HepG2 (cell line): Measurements from ENCODE around the gene SLC34A3. TPM values are rescaled to one million over a fixed set of nuclear protein-coding genes. Genes with fewer than 3 reads are reported as not detected.

Experiments
- HOXD1 ChIP-seq: sonication (generic); formaldehyde crosslinking; IDR thresholded peaks from 2 replicates; pipeline ENCODE4 v1.5.0; 2020; ENCODE audit warnings: missing genetic modification reagents
- IKZF1 ChIP-seq: fragments of 450-650 bp; IDR thresholded peaks from 2 replicates; pipeline ENCODE4 v1.7.1; 2016
- MAFK ChIP-seq, 2 experiments: IDR thresholded peaks in 1 of 2; conservative IDR thresholded peaks in 1 of 2; 2 replicates each; pipeline ENCODE4 v1.6.1; 2011; ENCODE audit warnings: improper control_type of control experiment in 2 of 2, low read length in 2 of 2
- NR2F6 ChIP-seq, 2 experiments: IDR thresholded peaks; 2 replicates each; pipeline ENCODE4 v1.6.1; 2016; ENCODE audit warnings: antibody characterized with exemption in 1 of 2, mild to moderate bottlenecking in 1 of 2
- POGZ ChIP-seq: sonication (generic); formaldehyde crosslinking; IDR thresholded peaks from 2 replicates; pipeline ENCODE4 v1.4.0; 2020; ENCODE audit warnings: mild to moderate bottlenecking, missing genetic modification reagents
- SNAPC2 ChIP-seq: sonication (generic); formaldehyde crosslinking; IDR thresholded peaks from 2 replicates; pipeline ENCODE4 v1.8.1; 2022; ENCODE audit warnings: mild to moderate bottlenecking, missing genetic modification reagents
- SP140L ChIP-seq: sonication (generic); formaldehyde crosslinking; IDR thresholded peaks from 2 replicates; pipeline ENCODE4 v1.4.0; 2020; ENCODE audit warnings: missing genetic modification reagents, borderline replicate concordance
- ZMYM3 ChIP-seq: sonication (generic); formaldehyde crosslinking; IDR thresholded peaks from 2 replicates; pipeline ENCODE4 v1.5.1; 2020; ENCODE audit warnings: mild to moderate bottlenecking, missing genetic modification reagents
- ZNF121 ChIP-seq: sonication (generic); formaldehyde crosslinking; IDR thresholded peaks from 2 replicates; pipeline ENCODE4 v1.5.0; 2020; ENCODE audit warnings: mild to moderate bottlenecking, missing genetic modification reagents
- ZNF562 ChIP-seq: sonication (generic); formaldehyde crosslinking; IDR thresholded peaks from 2 replicates; pipeline ENCODE4 v1.8.0; 2022; ENCODE audit warnings: missing genetic modification reagents, borderline replicate concordance
- polyA plus RNA-seq, 8 experiments: library from polyadenylated mRNA; depleted of rRNA in 3 of 8; stranded (reverse) in 7 of 8; unstranded in 1 of 8; fragments of >200 nt; fragmentation: Illumina TruSeq in 4 of 8; extraction: Trizol in 4 of 8; gene quantifications; 2 replicates each; pipeline versions ENCODE4 v1.2.1 to v1.2.3, GENCODE V29; 2011 to 2016; ENCODE audit warnings: low read depth in 4 of 8, missing spikeins in 1 of 8, mixed read lengths in 1 of 8; ENCODE audit not compliant: insufficient read depth in 1 of 8
- total RNA-seq, 5 experiments: library from RNA; depleted of rRNA; stranded (reverse); fragments of >200 nt; fragmentation: Illumina TruSeq; extraction: Trizol; gene quantifications; 2 replicates each; pipeline ENCODE4 v1.2.3, GENCODE V29; 2016; ENCODE audit warnings: low read depth in 1 of 5
- TF ChIP-seq, protein P1 (sequence below): sonication (generic); formaldehyde crosslinking; IDR thresholded peaks from 2 replicates; pipeline ENCODE4 v1.5.1; 2020; ENCODE audit warnings: mild to moderate bottlenecking, missing genetic modification reagents
- TF ChIP-seq, protein P2 (sequence below): sonication (generic); formaldehyde crosslinking; IDR thresholded peaks from 2 replicates; pipeline ENCODE4 v1.4.0; 2020; ENCODE audit warnings: mild to moderate bottlenecking, missing genetic modification reagents
- TF ChIP-seq, protein P3 (sequence below): sonication (generic); formaldehyde crosslinking; IDR thresholded peaks from 2 replicates; pipeline ENCODE4 v1.5.0; 2020; ENCODE audit warnings: mild to moderate bottlenecking, missing genetic modification reagents, borderline replicate concordance
- TF ChIP-seq, protein P4 (sequence below): sonication (generic); formaldehyde crosslinking; IDR thresholded peaks from 2 replicates; pipeline ENCODE4 v1.5.0; 2020; ENCODE audit warnings: missing genetic modification reagents
- TF ChIP-seq, protein P5 (sequence below): sonication (generic); formaldehyde crosslinking; IDR thresholded peaks from 2 replicates; pipeline ENCODE4 v1.4.0; 2020; ENCODE audit warnings: missing genetic modification reagents
- TF ChIP-seq, protein P6 (sequence below): IDR thresholded peaks from 2 replicates; pipeline ENCODE4 v1.6.1; 2012; ENCODE audit warnings: low read depth, low read length, improper control_type of control experiment

Gene SLC34A3
- total and polyA plus RNA-seq, 2 of the 13 experiments (the other 11 are each of a cell fraction or from before 2014, with no cell fraction given) = 0.07 to 1.0 TPM

DNA sequence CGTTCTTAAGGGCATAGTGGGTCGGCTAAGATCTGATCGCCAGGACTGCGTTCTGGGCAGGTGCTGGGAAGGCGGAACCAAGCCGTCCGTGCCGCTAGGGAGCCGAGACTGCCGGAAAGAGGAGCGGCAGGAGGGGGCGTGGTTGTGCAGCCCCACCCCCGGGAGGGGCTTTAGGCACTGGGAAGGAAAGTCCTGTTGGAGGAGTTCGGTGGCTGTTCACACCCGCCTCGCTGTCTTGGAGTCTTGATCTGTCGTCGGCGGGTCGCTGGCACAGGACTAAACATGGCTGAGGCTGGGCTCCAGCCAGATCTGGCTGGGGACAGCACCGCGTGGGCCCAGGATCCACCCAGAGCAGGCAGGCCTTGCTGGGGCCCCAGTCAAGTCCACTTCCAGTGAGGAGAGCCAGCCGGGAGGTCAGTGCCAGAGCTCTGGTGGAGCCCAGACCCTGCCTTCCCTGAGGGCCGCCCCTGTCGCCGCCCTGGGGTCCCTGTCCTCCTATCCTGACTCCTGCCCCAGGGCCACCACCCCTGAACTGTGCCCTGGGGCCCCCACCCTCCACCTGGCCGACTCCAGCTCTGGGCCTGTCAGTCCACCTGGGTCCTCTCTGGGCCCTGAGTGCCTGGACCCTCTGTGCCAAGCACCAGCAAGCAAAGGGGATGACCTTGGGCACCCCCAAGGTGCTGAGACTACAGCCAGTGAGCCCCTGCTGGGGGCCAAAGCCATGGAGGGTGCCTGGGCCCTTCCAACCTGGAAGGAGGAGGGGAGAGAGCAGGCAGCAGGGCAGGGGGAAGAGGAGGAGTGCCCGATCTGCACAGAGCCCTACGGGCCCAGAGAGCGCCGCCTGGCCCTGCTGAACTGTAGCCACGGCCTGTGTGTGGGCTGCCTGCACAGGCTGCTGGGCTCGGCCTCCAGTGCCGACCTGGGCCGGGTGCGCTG is 13.2 kb upstream of the SLC34A3 start (continued):
- TF ChIP-seq IKZF1 (no peak), ZNF562 (CRISPR knock-in tag) (no peak), SP140L (CRISPR knock-in tag) (no peak), POGZ (no peak), ZNF121 (CRISPR knock-in tag) (no peak), SNAPC2 (no peak), HOXD1 (CRISPR knock-in tag) (no peak; the same call in 1 of the 2 replicates), NR2F6 (IDR thresholded peaks at IDR 0.05) (0 out of 2 replicates have a peak, but pooled peaks have one; percentile 22), NR2F6 (CRISPR knock-in tag; IDR thresholded peaks at IDR 0.05) (no peak), MAFK (conservative IDR thresholded peaks at IDR 0.05 in 1 of 2, IDR thresholded peaks at IDR 0.05 in 1 of 2; ENCODE audit: low read length in 2 of 2) (no peak), ZMYM3 (CRISPR knock-in tag) (no peak)
- TF ChIP-seq, protein P1, sequence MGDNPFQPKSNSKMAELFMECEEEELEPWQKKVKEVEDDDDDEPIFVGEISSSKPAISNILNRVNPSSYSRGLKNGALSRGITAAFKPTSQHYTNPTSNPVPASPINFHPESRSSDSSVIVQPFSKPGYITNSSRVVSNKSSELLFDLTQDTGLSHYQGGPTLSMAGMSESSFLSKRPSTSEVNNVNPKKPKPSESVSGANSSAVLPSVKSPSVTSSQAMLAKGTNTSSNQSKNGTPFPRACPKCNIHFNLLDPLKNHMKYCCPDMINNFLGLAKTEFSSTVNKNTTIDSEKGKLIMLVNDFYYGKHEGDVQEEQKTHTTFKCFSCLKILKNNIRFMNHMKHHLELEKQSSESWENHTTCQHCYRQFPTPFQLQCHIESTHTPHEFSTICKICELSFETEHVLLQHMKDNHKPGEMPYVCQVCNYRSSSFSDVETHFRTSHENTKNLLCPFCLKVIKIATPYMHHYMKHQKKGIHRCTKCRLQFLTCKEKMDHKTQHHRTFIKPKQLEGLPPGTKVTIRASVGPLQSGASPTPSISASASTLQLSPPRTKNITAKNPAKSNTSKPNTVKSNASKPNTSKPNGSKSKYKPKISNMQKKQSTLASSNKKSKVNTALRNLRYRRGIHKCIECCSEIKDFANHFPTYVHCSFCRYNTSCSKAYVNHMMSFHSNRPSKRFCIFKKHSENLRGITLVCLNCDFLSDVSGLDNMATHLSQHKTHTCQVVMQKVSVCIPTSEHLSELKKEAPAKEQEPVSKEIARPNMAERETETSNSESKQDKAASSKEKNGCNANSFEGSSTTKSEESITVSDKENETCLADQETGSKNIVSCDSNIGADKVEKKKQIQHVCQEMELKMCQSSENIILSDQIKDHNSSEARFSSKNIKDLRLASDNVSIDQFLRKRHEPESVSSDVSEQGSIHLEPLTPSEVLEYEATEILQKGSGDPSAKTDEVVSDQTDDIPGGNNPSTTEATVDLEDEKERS (CRISPR knock-in tag) = no peak; the same call in 1 of the 2 replicates
- TF ChIP-seq, protein P2, sequence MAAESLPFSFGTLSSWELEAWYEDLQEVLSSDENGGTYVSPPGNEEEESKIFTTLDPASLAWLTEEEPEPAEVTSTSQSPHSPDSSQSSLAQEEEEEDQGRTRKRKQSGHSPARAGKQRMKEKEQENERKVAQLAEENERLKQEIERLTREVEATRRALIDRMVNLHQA (CRISPR knock-in tag) = no peak
- TF ChIP-seq, protein P3, sequence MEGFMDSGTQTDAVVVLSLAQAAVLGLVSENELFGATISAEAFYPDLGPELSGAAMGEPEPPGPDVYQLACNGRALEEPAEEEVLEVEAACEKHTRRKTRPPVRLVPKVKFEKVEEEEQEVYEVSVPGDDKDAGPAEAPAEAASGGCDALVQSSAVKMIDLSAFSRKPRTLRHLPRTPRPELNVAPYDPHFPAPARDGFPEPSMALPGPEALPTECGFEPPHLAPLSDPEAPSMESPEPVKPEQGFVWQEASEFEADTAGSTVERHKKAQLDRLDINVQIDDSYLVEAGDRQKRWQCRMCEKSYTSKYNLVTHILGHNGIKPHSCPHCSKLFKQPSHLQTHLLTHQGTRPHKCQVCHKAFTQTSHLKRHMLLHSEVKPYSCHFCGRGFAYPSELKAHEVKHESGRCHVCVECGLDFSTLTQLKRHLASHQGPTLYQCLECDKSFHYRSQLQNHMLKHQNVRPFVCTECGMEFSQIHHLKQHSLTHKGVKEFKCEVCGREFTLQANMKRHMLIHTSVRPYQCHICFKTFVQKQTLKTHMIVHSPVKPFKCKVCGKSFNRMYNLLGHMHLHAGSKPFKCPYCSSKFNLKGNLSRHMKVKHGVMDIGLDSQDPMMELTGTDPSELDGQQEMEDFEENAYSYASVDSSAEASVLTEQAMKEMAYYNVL (CRISPR knock-in tag) = peak; percentile 67
- TF ChIP-seq, protein P4, sequence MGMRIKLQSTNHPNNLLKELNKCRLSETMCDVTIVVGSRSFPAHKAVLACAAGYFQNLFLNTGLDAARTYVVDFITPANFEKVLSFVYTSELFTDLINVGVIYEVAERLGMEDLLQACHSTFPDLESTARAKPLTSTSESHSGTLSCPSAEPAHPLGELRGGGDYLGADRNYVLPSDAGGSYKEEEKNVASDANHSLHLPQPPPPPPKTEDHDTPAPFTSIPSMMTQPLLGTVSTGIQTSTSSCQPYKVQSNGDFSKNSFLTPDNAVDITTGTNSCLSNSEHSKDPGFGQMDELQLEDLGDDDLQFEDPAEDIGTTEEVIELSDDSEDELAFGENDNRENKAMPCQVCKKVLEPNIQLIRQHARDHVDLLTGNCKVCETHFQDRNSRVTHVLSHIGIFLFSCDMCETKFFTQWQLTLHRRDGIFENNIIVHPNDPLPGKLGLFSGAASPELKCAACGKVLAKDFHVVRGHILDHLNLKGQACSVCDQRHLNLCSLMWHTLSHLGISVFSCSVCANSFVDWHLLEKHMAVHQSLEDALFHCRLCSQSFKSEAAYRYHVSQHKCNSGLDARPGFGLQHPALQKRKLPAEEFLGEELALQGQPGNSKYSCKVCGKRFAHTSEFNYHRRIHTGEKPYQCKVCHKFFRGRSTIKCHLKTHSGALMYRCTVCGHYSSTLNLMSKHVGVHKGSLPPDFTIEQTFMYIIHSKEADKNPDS = no peak
- TF ChIP-seq, protein P5, sequence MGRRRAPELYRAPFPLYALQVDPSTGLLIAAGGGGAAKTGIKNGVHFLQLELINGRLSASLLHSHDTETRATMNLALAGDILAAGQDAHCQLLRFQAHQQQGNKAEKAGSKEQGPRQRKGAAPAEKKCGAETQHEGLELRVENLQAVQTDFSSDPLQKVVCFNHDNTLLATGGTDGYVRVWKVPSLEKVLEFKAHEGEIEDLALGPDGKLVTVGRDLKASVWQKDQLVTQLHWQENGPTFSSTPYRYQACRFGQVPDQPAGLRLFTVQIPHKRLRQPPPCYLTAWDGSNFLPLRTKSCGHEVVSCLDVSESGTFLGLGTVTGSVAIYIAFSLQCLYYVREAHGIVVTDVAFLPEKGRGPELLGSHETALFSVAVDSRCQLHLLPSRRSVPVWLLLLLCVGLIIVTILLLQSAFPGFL = no peak
- TF ChIP-seq, protein P6, sequence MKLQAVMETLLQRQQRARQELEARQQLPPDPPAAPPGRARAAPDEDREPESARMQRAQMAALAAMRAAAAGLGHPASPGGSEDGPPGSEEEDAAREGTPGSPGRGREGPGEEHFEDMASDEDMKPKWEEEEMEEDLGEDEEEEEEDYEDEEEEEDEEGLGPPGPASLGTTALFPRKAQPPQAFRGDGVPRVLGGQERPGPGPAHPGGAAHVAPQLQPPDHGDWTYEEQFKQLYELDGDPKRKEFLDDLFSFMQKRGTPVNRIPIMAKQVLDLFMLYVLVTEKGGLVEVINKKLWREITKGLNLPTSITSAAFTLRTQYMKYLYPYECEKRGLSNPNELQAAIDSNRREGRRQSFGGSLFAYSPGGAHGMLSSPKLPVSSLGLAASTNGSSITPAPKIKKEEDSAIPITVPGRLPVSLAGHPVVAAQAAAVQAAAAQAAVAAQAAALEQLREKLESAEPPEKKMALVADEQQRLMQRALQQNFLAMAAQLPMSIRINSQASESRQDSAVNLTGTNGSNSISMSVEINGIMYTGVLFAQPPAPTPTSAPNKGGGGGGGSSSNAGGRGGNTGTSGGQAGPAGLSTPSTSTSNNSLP = no peak
